Neural cell (in vitro differentiated cells): ENCODE results near the gene PHLPP1. TPM values are rescaled to one million over a fixed set of nuclear protein-coding genes. Genes with fewer than 3 reads are reported as not detected.

ENCODE experiments used
- H2AFZ ChIP-seq: fragments of 200-600, 300-800 bp; sonication (generic), shearing (Covaris generic); 2 replicates; pipeline ENCODE4 v1.6.0; 2014; ENCODE audit warnings: low read depth, mild to moderate bottlenecking, antibody characterized with exemption, low read length, moderate library complexity
- H3F3A ChIP-seq: fragments of 200-600 bp; shearing (Covaris generic); 2 replicates; pipeline ENCODE4 v1.6.1; 2016; ENCODE audit warnings: mild to moderate bottlenecking, moderate library complexity, mixed read lengths, antibody characterized with exemption, low read length; ENCODE audit not compliant: insufficient read depth, poor library complexity, severe bottlenecking
- H3K27ac ChIP-seq: fragments of 200-600, 300-800 bp; sonication (generic), shearing (Covaris generic); 2 replicates; pipeline ENCODE4 v1.5.1; 2014; ENCODE audit warnings: mild to moderate bottlenecking, low read length, moderate library complexity
- H3K27me3 ChIP-seq: fragments of 300-800, 200-600 bp; sonication (generic), shearing (Covaris generic); 2 replicates; pipeline ENCODE4 v1.6.0; 2014; ENCODE audit warnings: mild to moderate bottlenecking, low read depth, low read length, moderate library complexity; ENCODE audit not compliant: insufficient read depth
- H3K36me3 ChIP-seq: fragments of 300-800, 200-600 bp; sonication (generic), shearing (Covaris generic); 2 replicates; pipeline ENCODE4 v1.5.1; 2014; ENCODE audit warnings: mild to moderate bottlenecking, antibody characterized with exemption, low read length, moderate library complexity; ENCODE audit not compliant: insufficient read depth
- H3K4me2 ChIP-seq: fragments of 300-800, 200-600 bp; sonication (generic), shearing (Covaris generic); 2 replicates; pipeline ENCODE4 v1.6.0; 2014; ENCODE audit warnings: mild to moderate bottlenecking, low read length
- H3K4me3 ChIP-seq: fragments of 300-800, 200-600 bp; sonication (generic), shearing (Covaris generic); 2 replicates; pipeline ENCODE4 v1.5.1; 2014; ENCODE audit warnings: mild to moderate bottlenecking, low read length, moderate library complexity
- H3K79me2 ChIP-seq: fragments of 200-600 bp; shearing (Covaris generic); replicated peaks from 2 replicates; pipeline ENCODE4 v1.6.0; 2014; ENCODE audit warnings: mild to moderate bottlenecking, low read length, moderate library complexity; ENCODE audit not compliant: insufficient read depth
- H3K9ac ChIP-seq: fragments of 300-800, 200-600 bp; sonication (generic), shearing (Covaris generic); 2 replicates; pipeline ENCODE4 v1.6.1; 2016; ENCODE audit warnings: mild to moderate bottlenecking, low read length, mixed read lengths
- H3K9me2 ChIP-seq: fragments of 200-600 bp; shearing (Covaris generic); 2 replicates; pipeline ENCODE4 v1.6.1; 2016; ENCODE audit warnings: mild to moderate bottlenecking, low read length, mixed read lengths; ENCODE audit not compliant: insufficient read depth
- H3K9me3 ChIP-seq: fragments of 200-600, 300-800 bp; sonication (generic), shearing (Covaris generic); 2 replicates; pipeline ENCODE4 v1.6.1; 2016; ENCODE audit warnings: mild to moderate bottlenecking, mixed run types, low read length, moderate library complexity, mixed read lengths
- H4K20me1 ChIP-seq: fragments of 200-600 bp; shearing (Covaris generic); 2 replicates; pipeline ENCODE4 v1.6.1; 2016; ENCODE audit warnings: mild to moderate bottlenecking, mixed run types; ENCODE audit not compliant: insufficient read depth
- CTCF ChIP-seq: fragments of 450-650 bp; IDR thresholded peaks from 2 replicates; pipeline ENCODE4 v1.5.1; 2014; ENCODE audit warnings: antibody characterized with exemption, mild to moderate bottlenecking, moderate library complexity; ENCODE audit not compliant: poor library complexity, severe bottlenecking
- EP300 ChIP-seq: fragments of 450-650 bp; conservative IDR thresholded peaks from 2 replicates; pipeline ENCODE4 v1.6.1; 2014; ENCODE audit warnings: antibody characterized with exemption, mild to moderate bottlenecking, moderate library complexity; ENCODE audit not compliant: poor library complexity, severe bottlenecking
- EZH2 ChIP-seq: fragments of 200-600, 300-800 bp; shearing (Covaris generic), sonication (generic); IDR thresholded peaks from 2 replicates; pipeline ENCODE4 v1.6.1; 2014; ENCODE audit warnings: antibody characterized with exemption, low read length, borderline replicate concordance, mild to moderate bottlenecking; ENCODE audit not compliant: insufficient read depth, poor library complexity, severe bottlenecking
- MXI1 ChIP-seq: fragments of 450-650 bp; conservative IDR thresholded peaks from 2 replicates; pipeline ENCODE4 v1.6.1; 2014; ENCODE audit warnings: antibody characterized with exemption, mild to moderate bottlenecking; ENCODE audit not compliant: poor library complexity, severe bottlenecking
- POLR2AphosphoS5 ChIP-seq: IDR thresholded peaks from 2 replicates; pipeline ENCODE4 v1.6.1; 2012
- RAD21 ChIP-seq: fragments of 450-650 bp; conservative IDR thresholded peaks from 2 replicates; pipeline ENCODE4 v1.6.1; 2014; ENCODE audit warnings: antibody characterized with exemption, mild to moderate bottlenecking, moderate library complexity
- REST ChIP-seq: IDR thresholded peaks from 2 replicates; pipeline ENCODE4 v1.6.1; 2012; ENCODE audit warnings: borderline replicate concordance
- SMC3 ChIP-seq: fragments of 450-650 bp; conservative IDR thresholded peaks from 2 replicates; pipeline ENCODE4 v1.6.1; 2014; ENCODE audit warnings: antibody characterized with exemption, mild to moderate bottlenecking, moderate library complexity; ENCODE audit not compliant: poor library complexity
- TAF1 ChIP-seq: IDR thresholded peaks from 2 replicates; pipeline ENCODE4 v1.6.1; 2012; ENCODE audit warnings: low read depth
- polyA plus RNA-seq: library from polyadenylated mRNA; depleted of rRNA; stranded (reverse); fragments of >200 nt; gene quantifications from 2 replicates; pipeline ENCODE4 v1.2.3, GENCODE V29; 2014

Gene PHLPP1
- polyA plus RNA-seq, 1 donor from 2014 or later: 4.5 TPM

- no peak overlapping the region for H3K4me2 ChIP-seq
- no peaks in the 10 kb centered on the region for H3K27me3 ChIP-seq
- H3K9me2 ChIP-seq: no peaks in the 10 kb centered on the region
- no peaks in the 10 kb centered on the region for H3K36me3 ChIP-seq
- H3F3A ChIP-seq: no peaks in the 10 kb centered on the region
- H2AFZ ChIP-seq: no peak overlapping the region
- no peak overlapping the region for H3K9ac ChIP-seq
- no peaks in the 10 kb centered on the region for H3K9me3 ChIP-seq
- TF ChIP-seq REST: no peak
- H4K20me1 ChIP-seq: no peaks in the 10 kb centered on the region
- no peaks in the 10 kb centered on the region for H3K79me2 ChIP-seq
- no peak overlapping the region for H3K27ac ChIP-seq
- no peak overlapping the region for H3K4me3 ChIP-seq
Measured at GRCh38 chr18:62865498-62865897, 150.2 kb downstream of the PHLPP1 start.

GRCh38 chr18:62867534-62867933 is 152.2 kb downstream of the PHLPP1 start:
- no peaks in the 10 kb centered on the region for H3K9me3 ChIP-seq
- H3K36me3 ChIP-seq: no peaks in the 10 kb centered on the region
- H3K9me2 ChIP-seq: no peaks in the 10 kb centered on the region
- H4K20me1 ChIP-seq: no peaks in the 10 kb centered on the region
- no peak overlapping the region for H3K4me2 ChIP-seq
- H3F3A ChIP-seq: no peaks in the 10 kb centered on the region
- no peak overlapping the region for H3K27ac ChIP-seq
- no peak overlapping the region for H2AFZ ChIP-seq
- no peaks in the 10 kb centered on the region for H3K79me2 ChIP-seq
- H3K27me3 ChIP-seq: no peaks in the 10 kb centered on the region
- no peak overlapping the region for H3K9ac ChIP-seq
- H3K4me3 ChIP-seq: no peak overlapping the region
- TF ChIP-seq REST (no peak), TAF1 (no peak), RAD21 (no peak), MXI1 (no peak), SMC3 (no peak), CTCF (no peak), EP300 (no peak), EZH2 (no peak), POLR2AphosphoS5 (no peak)
